Measurements from ENCODE around the gene DHX15.

DHX15 gene

GRCh38 chr4:24544208-24544988 lies 40.0 kb downstream of the DHX15 start:
- no peak overlapping the region for H3K4me3 ChIP-seq (ENCODE audit: control insufficient read depth, low read depth, low read length)
- DNase-seq (ENCODE audit: low read depth) = no peak
- TF ChIP-seq, protein P1, sequence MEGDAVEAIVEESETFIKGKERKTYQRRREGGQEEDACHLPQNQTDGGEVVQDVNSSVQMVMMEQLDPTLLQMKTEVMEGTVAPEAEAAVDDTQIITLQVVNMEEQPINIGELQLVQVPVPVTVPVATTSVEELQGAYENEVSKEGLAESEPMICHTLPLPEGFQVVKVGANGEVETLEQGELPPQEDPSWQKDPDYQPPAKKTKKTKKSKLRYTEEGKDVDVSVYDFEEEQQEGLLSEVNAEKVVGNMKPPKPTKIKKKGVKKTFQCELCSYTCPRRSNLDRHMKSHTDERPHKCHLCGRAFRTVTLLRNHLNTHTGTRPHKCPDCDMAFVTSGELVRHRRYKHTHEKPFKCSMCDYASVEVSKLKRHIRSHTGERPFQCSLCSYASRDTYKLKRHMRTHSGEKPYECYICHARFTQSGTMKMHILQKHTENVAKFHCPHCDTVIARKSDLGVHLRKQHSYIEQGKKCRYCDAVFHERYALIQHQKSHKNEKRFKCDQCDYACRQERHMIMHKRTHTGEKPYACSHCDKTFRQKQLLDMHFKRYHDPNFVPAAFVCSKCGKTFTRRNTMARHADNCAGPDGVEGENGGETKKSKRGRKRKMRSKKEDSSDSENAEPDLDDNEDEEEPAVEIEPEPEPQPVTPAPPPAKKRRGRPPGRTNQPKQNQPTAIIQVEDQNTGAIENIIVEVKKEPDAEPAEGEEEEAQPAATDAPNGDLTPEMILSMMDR (IDR thresholded peaks at IDR 0.05; ENCODE audit: control insufficient read depth, insufficient read depth, low read depth, low read length, missing control alignments) = no peak

- TF ChIP-seq, protein P1 (IDR thresholded peaks at IDR 0.05; ENCODE audit: control insufficient read depth, insufficient read depth, low read depth, low read length, missing control alignments) = no peak
- H3K4me3 ChIP-seq (ENCODE audit: control insufficient read depth, low read depth, low read length) = no peak overlapping the region
- no peak for DNase-seq (ENCODE audit: low read depth)
Measured at GRCh38 chr4:24537025-24537424, 47.3 kb downstream of the DHX15 start.

- TF ChIP-seq, protein P1 (IDR thresholded peaks at IDR 0.05; ENCODE audit: control insufficient read depth, insufficient read depth, low read depth, low read length, missing control alignments) = no peak
- no peak overlapping the region for H3K4me3 ChIP-seq (ENCODE audit: control insufficient read depth, low read depth, low read length)
- DNase-seq (ENCODE audit: low read depth) = no peak
Measured at GRCh38 chr4:24535399-24535798, 49.0 kb downstream of the DHX15 start.

GRCh38 chr4:24533364-24533763 lies 51.0 kb downstream of the DHX15 start:
- TF ChIP-seq, protein P1 (IDR thresholded peaks at IDR 0.05; ENCODE audit: control insufficient read depth, insufficient read depth, low read depth, low read length, missing control alignments) = no peak
- DNase-seq (ENCODE audit: low read depth) = no peak
- H3K4me3 ChIP-seq (ENCODE audit: control insufficient read depth, low read depth, low read length) = no peak overlapping the region

GRCh38 chr4:24529555-24529954 lies 54.8 kb downstream of the DHX15 start:
- no peak overlapping the region for H3K4me3 ChIP-seq (ENCODE audit: control insufficient read depth, low read depth, low read length)
- no peak for DNase-seq (ENCODE audit: low read depth)
- TF ChIP-seq, protein P1 (IDR thresholded peaks at IDR 0.05; ENCODE audit: control insufficient read depth, insufficient read depth, low read depth, low read length, missing control alignments) = no peak

DNA sequence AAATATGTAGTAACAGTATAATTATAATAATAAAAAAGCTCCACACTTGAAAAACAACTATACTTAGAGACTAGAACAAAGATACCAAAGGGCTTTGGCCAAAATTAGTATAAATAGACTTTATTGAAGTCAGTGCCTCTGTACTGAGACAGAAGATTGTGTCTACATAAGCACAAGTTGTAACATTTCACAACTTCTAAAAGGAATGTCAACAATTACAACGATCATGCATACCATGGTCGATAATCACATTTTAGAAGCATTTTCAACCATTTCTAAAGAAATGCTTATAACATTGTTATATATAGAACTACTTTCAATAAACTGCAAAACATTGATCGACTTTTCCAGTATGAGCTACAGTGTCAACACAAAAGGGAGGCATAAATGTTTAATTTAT lies 57.0 kb downstream of the DHX15 start:
- DNase-seq (ENCODE audit: low read depth) = no peak
- no peak overlapping the region for H3K4me3 ChIP-seq (ENCODE audit: control insufficient read depth, low read depth, low read length)
- TF ChIP-seq, protein P1 (IDR thresholded peaks at IDR 0.05; ENCODE audit: control insufficient read depth, insufficient read depth, low read depth, low read length, missing control alignments) = no peak

All from AG09309 (cell line).